ENCODE results near the gene FBLN5.

- TF ChIP-seq EGR1 (IDR thresholded peaks at IDR 0.05; ENCODE audit: low read depth) (no peak), CTCF (IDR thresholded peaks at IDR 0.05 in 2 of 3, conservative IDR thresholded peaks at IDR 0.05 in 1 of 3; ENCODE audit: borderline replicate concordance in 1 of 3, insufficient read depth in 1 of 3, low read depth in 2 of 3, low read length in 2 of 3) (no peak), EZH2 (IDR thresholded peaks at IDR 0.05) (no peak), YY1 (IDR thresholded peaks at IDR 0.05; ENCODE audit: extremely low read depth, insufficient replicate concordance, low read depth, low read length) (no peak), POLR2A (IDR thresholded peaks at IDR 0.05; ENCODE audit: borderline replicate concordance, extremely low read depth, insufficient read depth, insufficient read length) (no peak), FOSL1 (IDR thresholded peaks at IDR 0.05; ENCODE audit: low read depth) (no peak), SP1 (IDR thresholded peaks at IDR 0.05; ENCODE audit: low read depth) (no peak), MAX (IDR thresholded peaks at IDR 0.05) (no peak), POLR2AphosphoS5 (IDR thresholded peaks at IDR 0.05; ENCODE audit: low read depth, low read length) (no peak), EZH2phosphoT487 (IDR thresholded peaks at IDR 0.05; ENCODE audit: borderline replicate concordance) (no peak), ZFX (IDR thresholded peaks at IDR 0.05) (no peak), SRF (IDR thresholded peaks at IDR 0.05; ENCODE audit: low read depth) (no peak)
These were observed 93.1 kb downstream of the FBLN5 start for GRCh38 chr14:91854327-91854934.
